Endothelial cell of umbilical vein (primary cell): ENCODE results near the gene RMDN3. TPM values are rescaled to one million over a fixed set of nuclear protein-coding genes. Genes with fewer than 3 reads are reported as not detected.

Experiments
- BruUV-seq: library from RNA; stranded (reverse); fragments of 400-500 nt; replicated peaks from 2 replicates; lab custom pipeline; 2021; lab: Mats Ljungman, UMichigan
- CTCF ChIA-PET: fragments of 300-600, 350-600 bp; sonication (Branson Sonifier 250); formaldehyde crosslinking; loops from one replicate; lab custom pipeline; 2021; ENCODE audit warnings: antibody characterized with exemption, inconsistent platforms; lab: Charles Lee
- POLR2A ChIA-PET: fragments of 300-600, 350-600 bp; sonication (Branson Sonifier 250); formaldehyde crosslinking; loops from one replicate; lab custom pipeline; 2021; ENCODE audit warnings: antibody characterized with exemption, inconsistent platforms; lab: Charles Lee
- DNase-seq: peaks from one replicate; pipeline ENCODE4 v3.0.0-alpha.2; 2011; ENCODE audit warnings: low read depth, low spot score
- FAIRE-seq: peaks from 2 replicates; lab custom pipeline; 2011; peaks lifted over from hg19 to GRCh38; lab: Jason Lieb, UNC
- H2AFZ ChIP-seq: 2 replicates; pipeline ENCODE4 v1.6.0; 2012; ENCODE audit warnings: low read depth, low read length, control low read depth, inconsistent platforms
- H3K27ac ChIP-seq: 2 replicates; pipeline ENCODE4 v1.5.1; 2011; ENCODE audit warnings: low read depth, mild to moderate bottlenecking, control low read depth, low read length, moderate library complexity; ENCODE audit not compliant: insufficient read depth
- H3K27me3 ChIP-seq, 2 experiments: 2 replicates each; pipeline versions ENCODE4 v1.6.0 to v1.6.1; 2011; ENCODE audit warnings: low read length in 2 of 2, mixed read lengths in 1 of 2; ENCODE audit not compliant: control insufficient read depth in 2 of 2, insufficient read depth in 2 of 2
- H3K36me3 ChIP-seq, 2 experiments: 2 replicates in 1 of 2; 3 replicates in 1 of 2; pipeline ENCODE4 v1.5.1; 2011; ENCODE audit warnings: low read length in 2 of 2, mild to moderate bottlenecking in 1 of 2, moderate library complexity in 1 of 2; ENCODE audit not compliant: control insufficient read depth in 2 of 2, insufficient read depth in 2 of 2; ENCODE audit errors: extremely low read depth in 1 of 2
- H3K4me1 ChIP-seq: 3 replicates; pipeline ENCODE4 v1.5.1; 2011; ENCODE audit warnings: mild to moderate bottlenecking, low read length; ENCODE audit not compliant: control insufficient read depth, insufficient read depth; ENCODE audit errors: extremely low read depth
- H3K4me2 ChIP-seq: 2 replicates; pipeline ENCODE4 v1.6.1; 2011; ENCODE audit warnings: low read length, control low read depth, mixed read lengths; ENCODE audit not compliant: insufficient read depth
- H3K4me3 ChIP-seq, 3 experiments: fragments of 200-600 bp in 1 of 3; sonication (generic), shearing (Covaris generic) in 1 of 3; replicated peaks in 1 of 3; 2 replicates each; pipeline ENCODE4 v1.5.1; 2011 to 2016; ENCODE audit warnings: control low read depth in 3 of 3, low read length in 3 of 3, mild to moderate bottlenecking in 2 of 3, inconsistent platforms in 1 of 3, low read depth in 1 of 3, moderate library complexity in 1 of 3; ENCODE audit not compliant: insufficient read depth in 1 of 3
- H3K79me2 ChIP-seq: 2 replicates; pipeline ENCODE4 v1.6.0; 2012; ENCODE audit warnings: low read length, inconsistent platforms; ENCODE audit not compliant: control insufficient read depth, insufficient read depth
- H3K9ac ChIP-seq: replicated peaks from 2 replicates; pipeline ENCODE3; 2011; ENCODE audit warnings: low read length, control low read depth; ENCODE audit not compliant: insufficient read depth; ENCODE audit errors: extremely low read depth
- H3K9me1 ChIP-seq: replicated peaks from 3 replicates; pipeline ENCODE4 v1.6.0; 2011; ENCODE audit warnings: mild to moderate bottlenecking, low read length; ENCODE audit not compliant: control insufficient read depth, insufficient read depth; ENCODE audit errors: extremely low read depth
- H3K9me3 ChIP-seq: replicated peaks from 2 replicates; pipeline ENCODE4 v1.5.1; 2012; ENCODE audit warnings: low read length, inconsistent platforms; ENCODE audit not compliant: control insufficient read depth, insufficient read depth
- H4K20me1 ChIP-seq: replicated peaks from 2 replicates; pipeline ENCODE3; 2011; ENCODE audit warnings: mild to moderate bottlenecking, low read length; ENCODE audit not compliant: control insufficient read depth, insufficient read depth; ENCODE audit errors: extremely low read depth
- CTCF ChIP-seq, 2 donors: IDR thresholded peaks; 1 replicate in 1 of 2; 2 replicates in 1 of 2; pipeline ENCODE4 v1.5.1; 2011; ENCODE audit warnings: low read length in 2 of 2, mild to moderate bottlenecking in 2 of 2, moderate library complexity in 2 of 2, control low read depth in 1 of 2, inconsistent platforms in 1 of 2, low read depth in 1 of 2; ENCODE audit not compliant: insufficient read depth in 1 of 2; ENCODE audit errors: extremely low read depth in 1 of 2
- EZH2 ChIP-seq: IDR thresholded peaks from 2 replicates; pipeline ENCODE4 v1.6.1; 2012; ENCODE audit warnings: borderline replicate concordance, low read depth, mild to moderate bottlenecking, moderate library complexity, low read length, inconsistent platforms; ENCODE audit not compliant: severe bottlenecking
- FOS ChIP-seq: IDR thresholded peaks from 2 replicates; pipeline ENCODE4 v1.6.1; 2011; ENCODE audit warnings: mild to moderate bottlenecking, low read length, moderate library complexity, borderline replicate concordance; ENCODE audit not compliant: insufficient read depth
- GATA2 ChIP-seq: IDR thresholded peaks from 2 replicates; pipeline ENCODE4 v1.7.0; 2011; ENCODE audit warnings: low read depth, mild to moderate bottlenecking, moderate library complexity, mixed read lengths, low read length; ENCODE audit not compliant: insufficient read length, insufficient read depth
- JUN ChIP-seq: IDR thresholded peaks from 2 replicates; pipeline ENCODE4 v1.6.1; 2011; ENCODE audit warnings: borderline replicate concordance, low read depth; ENCODE audit not compliant: insufficient read length, insufficient read depth
- MAX ChIP-seq: IDR thresholded peaks from 2 replicates; pipeline ENCODE4 v1.6.1; 2011; ENCODE audit not compliant: insufficient read depth, insufficient read length
- MYC ChIP-seq: IDR thresholded peaks from one replicate; pipeline ENCODE4 v1.6.1; 2011; ENCODE audit warnings: mild to moderate bottlenecking, low read depth, low read length
- POLR2A ChIP-seq: IDR thresholded peaks from 2 replicates; pipeline ENCODE4 v1.6.1; 2012; ENCODE audit warnings: low read depth, mild to moderate bottlenecking, control low read depth, low read length
- POLR2AphosphoS5 ChIP-seq: IDR thresholded peaks from 2 replicates; pipeline ENCODE4 v1.6.1; 2012; ENCODE audit warnings: low read depth, mild to moderate bottlenecking, control low read depth, low read length, moderate library complexity; ENCODE audit not compliant: insufficient read depth
- dilution Hi-C: fragments of 300-500 bp; cut with MboI; formaldehyde crosslinking; loops from one replicate; pipeline ENCODE4 v1.15.0; 2019; ENCODE audit warnings: low sequenced_read_pairs; ENCODE audit not compliant: extremely low pct_ligation_motif_present
- intact Hi-C: fragments of 100-400 bp; cut with micrococcal nuclease; formaldehyde crosslinking; loops from one replicate; pipeline ENCODE4 v1.10.0; 2022
- polyA plus RNA-seq, 4 experiments: library from polyadenylated mRNA; depleted of rRNA in 3 of 4; stranded (reverse) in 3 of 4; unstranded in 1 of 4; fragments of >200 nt; gene quantifications; 2 replicates each; pipeline versions ENCODE4 v1.2.1 to v1.2.3, GENCODE V29; 2011 to 2012; ENCODE audit warnings: missing spikeins in 1 of 4
- total RNA-seq: library from RNA; stranded (reverse); gene quantifications from 2 replicates; pipeline ENCODE4 v1.2.3, GENCODE V29; 2021

RMDN3 gene
- total and polyA plus RNA-seq, 2 donors (not counting 3 experiments of a cell fraction or from before 2014, with no cell fraction given) = 20.1 to 37.2 TPM

- H3K9me3 ChIP-seq = no peaks in the 10 kb centered on the region
- no peak overlapping the region for H3K4me2 ChIP-seq
- ChIA-PET POLR2A (no interaction called here), CTCF (interaction anchor here (0.6 to 1.9 kb wide), 28 partner anchors 9 to 263 kb away, joined by 3 to 39 read pairs (median 6); partner anchors contain the start of genes C15orf62, CCDC32, DNAJC17 and GCHFR)
- no peaks in the 10 kb centered on the region for H3K27me3 ChIP-seq
- H3K36me3 ChIP-seq = peaks cover 0 to 6% of the 10 kb centered on the region in 2 experiments
- no peak overlapping the region for H2AFZ ChIP-seq
- FAIRE-seq (peak; percentile 73), DNase-seq (peak; percentile 63)
- no peak overlapping the region for H3K27ac ChIP-seq
- TF ChIP-seq CTCF (IDR thresholded peaks at IDR 0.05; ENCODE audit: extremely low read depth in 1 of 2, insufficient read depth in 1 of 2, low read depth in 1 of 2, low read length in 2 of 2) = peak; percentile 61 to 88
- no peak for TF ChIP-seq MAX
- BruUV-seq = no TSS peak
- intact Hi-C loops = loop anchor here (1.0 to 2.0 kb wide), 3 partner anchors 36 to 103 kb away; no protein-coding TSS in a partner anchor
- dilution Hi-C loops = no loop called here
- no peak overlapping the region for H3K4me3 ChIP-seq
- peaks cover 9% of the 10 kb centered on the region for H3K79me2 ChIP-seq
- no peak overlapping the region for H3K9ac ChIP-seq
- H3K4me1 ChIP-seq = peaks cover 11% of the 10 kb centered on the region
- H3K9me1 ChIP-seq = no peaks in the 10 kb centered on the region
- no peaks in the 10 kb centered on the region for H4K20me1 ChIP-seq
Observed at GRCh38 chr15:40782609-40783227, 27.7 kb upstream of the RMDN3 start.

GRCh38 chr15:40776537-40777141 is 21.6 kb upstream of the RMDN3 start:
- Histone ChIP-seq H3K4me2 (no peak overlapping the region), H3K27me3 (no peaks in the 10 kb centered on the region), H3K4me3 (no peak overlapping the region), H3K79me2 (no peaks in the 10 kb centered on the region), H3K36me3 (peaks cover 0 to 38% of the 10 kb centered on the region in 2 experiments), H3K9ac (no peak overlapping the region), H3K9me1 (no peaks in the 10 kb centered on the region), H3K27ac (no peak overlapping the region), H2AFZ (no peak overlapping the region), H3K9me3 (no peaks in the 10 kb centered on the region), H3K4me1 (no peaks in the 10 kb centered on the region), H4K20me1 (no peaks in the 10 kb centered on the region)
- no peak for FAIRE-seq
- TF ChIP-seq POLR2AphosphoS5 (no peak), GATA2 (no peak), JUN (no peak), MAX (no peak), FOS (no peak), CTCF (IDR thresholded peaks at IDR 0.05; ENCODE audit: extremely low read depth in 1 of 2, insufficient read depth in 1 of 2, low read depth in 1 of 2, low read length in 2 of 2) (no peak), POLR2A (no peak), EZH2 (no peak), MYC (no peak)
- ChIA-PET CTCF (interaction anchor here (0.8 to 2.4 kb wide), 3 partner anchors 9 to 30 kb away, joined by 3 to 8 read pairs (median 5); partner anchors contain the start of gene GCHFR), POLR2A (no interaction called here)
- intact Hi-C loops (no loop called here), dilution Hi-C loops (no loop called here)
- BruUV-seq = no TSS peak
- no peak for DNase-seq
